CD14-positive monocyte (primary cell): Measurements from ENCODE around the gene CPT1A. TPM values are rescaled to one million over a fixed set of nuclear protein-coding genes. Genes with fewer than 3 reads are reported as not detected.

Source experiments
- DNase-seq, 3 donors: peaks; one replicate each; pipeline ENCODE4 v3.0.0-alpha.2; 2011 to 2022
- H2AFZ ChIP-seq: 2 replicates; pipeline ENCODE4 v1.6.0; 2012; ENCODE audit warnings: mild to moderate bottlenecking, low read depth, low read length, inconsistent platforms; ENCODE audit not compliant: insufficient read depth, poor library complexity, severe bottlenecking
- H3K27ac ChIP-seq, 2 donors: 1 replicate in 1 of 2; 2 replicates in 1 of 2; pipeline ENCODE4 v1.5.1; 2012 to 2013; ENCODE audit warnings: low read length in 2 of 2, control low read depth in 1 of 2, inconsistent platforms in 1 of 2, low read depth in 1 of 2, mild to moderate bottlenecking in 1 of 2
- H3K27me3 ChIP-seq, 2 donors: one replicate each; pipeline versions ENCODE4 v1.6.0 to v1.6.1; 2011 to 2013; ENCODE audit warnings: low read length in 2 of 2; ENCODE audit not compliant: control insufficient read depth in 2 of 2, insufficient read depth in 2 of 2
- H3K36me3 ChIP-seq, 2 donors: replicated peaks in 1 of 2; 1 replicate in 1 of 2; 2 replicates in 1 of 2; pipeline versions ENCODE4 v1.5.1 to v1.6.1; 2012 to 2013; ENCODE audit warnings: low read length in 2 of 2, control low read depth in 1 of 2, inconsistent platforms in 1 of 2, mild to moderate bottlenecking in 1 of 2; ENCODE audit not compliant: insufficient read depth in 2 of 2, control insufficient read depth in 1 of 2
- H3K4me1 ChIP-seq, 2 donors: 1 replicate in 1 of 2; 2 replicates in 1 of 2; pipeline versions ENCODE4 v1.5.1 to v1.6.1; 2012 to 2013; ENCODE audit warnings: low read length in 2 of 2, control low read depth in 1 of 2, inconsistent platforms in 1 of 2, mild to moderate bottlenecking in 1 of 2, moderate library complexity in 1 of 2; ENCODE audit not compliant: insufficient read depth in 2 of 2, control insufficient read depth in 1 of 2
- H3K4me2 ChIP-seq: replicated peaks from 2 replicates; pipeline ENCODE3; 2012; ENCODE audit warnings: low read length, moderate library complexity, mild to moderate bottlenecking; ENCODE audit not compliant: poor library complexity, severe bottlenecking; ENCODE audit errors: extremely low read depth
- H3K4me3 ChIP-seq, 3 experiments: fragments of 200-600 bp in 1 of 3; sonication (generic) in 1 of 3; replicated peaks in 1 of 3; 1 replicate in 2 of 3; 2 replicates in 1 of 3; pipeline ENCODE4 v1.5.1; 2011 to 2013; ENCODE audit warnings: low read length in 3 of 3, mild to moderate bottlenecking in 3 of 3, control low read depth in 2 of 3, low read depth in 2 of 3, inconsistent platforms in 1 of 3, moderate library complexity in 1 of 3
- H3K79me2 ChIP-seq: 2 replicates; pipeline ENCODE4 v1.6.0; 2012; ENCODE audit warnings: mild to moderate bottlenecking, control low read depth, inconsistent platforms, low read length, moderate library complexity; ENCODE audit not compliant: insufficient read depth
- H3K9ac ChIP-seq: 2 replicates; pipeline ENCODE4 v1.6.0; 2017; ENCODE audit warnings: low read length, mild to moderate bottlenecking; ENCODE audit not compliant: insufficient read depth, poor library complexity, severe bottlenecking
- H3K9me3 ChIP-seq, 2 donors: replicated peaks in 1 of 2; 1 replicate in 1 of 2; 2 replicates in 1 of 2; pipeline versions ENCODE4 v1.5.1 to v1.6.1; 2012 to 2013; ENCODE audit warnings: low read length in 2 of 2, control low read depth in 1 of 2; ENCODE audit not compliant: control insufficient read depth in 1 of 2, insufficient read depth in 1 of 2
- H4K20me1 ChIP-seq: 2 replicates; pipeline ENCODE4 v1.6.0; 2012; ENCODE audit warnings: mild to moderate bottlenecking, low read length, control low read depth, moderate library complexity; ENCODE audit not compliant: insufficient read depth
- H3K27ac Mint-ChIP-seq, 7 donors: one replicate each; pipeline ENCODE4 v1.8.0; 2020; ENCODE audit warnings: mild to moderate bottlenecking in 7 of 7, mixed read lengths in 7 of 7, moderate library complexity in 6 of 7, inconsistent platforms in 2 of 7
- H3K27me3 Mint-ChIP-seq, 3 donors: one replicate each; pipeline ENCODE4 v1.8.0; 2021 to 2022; ENCODE audit warnings: low read depth in 3 of 3, mild to moderate bottlenecking in 3 of 3, mixed read lengths in 3 of 3, moderate library complexity in 3 of 3, inconsistent platforms in 1 of 3
- H3K36me3 Mint-ChIP-seq, 2 donors: one replicate each; pipeline ENCODE4 v1.8.0; 2020; ENCODE audit warnings: mixed read lengths in 2 of 2, inconsistent platforms in 1 of 2, mild to moderate bottlenecking in 1 of 2
- H3K4me1 Mint-ChIP-seq: one replicate; pipeline ENCODE4 v1.8.0; 2020; ENCODE audit warnings: mild to moderate bottlenecking, mixed read lengths
- H3K4me3 Mint-ChIP-seq, 2 donors: one replicate each; pipeline ENCODE4 v1.8.0; 2020; ENCODE audit warnings: mild to moderate bottlenecking in 2 of 2, mixed read lengths in 2 of 2, moderate library complexity in 1 of 2
- H3K9me3 Mint-ChIP-seq, 7 donors: one replicate each; pipeline ENCODE4 v1.8.0; 2020 to 2022; ENCODE audit warnings: mixed read lengths in 7 of 7, mild to moderate bottlenecking in 6 of 7, moderate library complexity in 6 of 7, inconsistent platforms in 2 of 7
- CTCF ChIP-seq: fragments of 200-600 bp; IDR thresholded peaks from one replicate; pipeline ENCODE4 v1.8.0; 2022; ENCODE audit warnings: antibody characterized with exemption, mild to moderate bottlenecking
- WGBS: methylation state at CpG from one replicate; pipeline ENCODE4 v1.1.5; 2013; ENCODE audit warnings: missing lambda C conversion rate; ENCODE audit not compliant: insufficient coverage; 5-methylcytosine and 5-hydroxymethylcytosine counted together
- intact Hi-C, 2 donors: fragments of 100-400 bp; cut with micrococcal nuclease; formaldehyde crosslinking; loops; one replicate each; pipeline versions ENCODE4 v1.15.0 to v1.15.1; 2023
- polyA plus RNA-seq, 3 donors: library from polyadenylated mRNA; depleted of rRNA in 1 of 3; unstranded in 2 of 3; stranded (reverse) in 1 of 3; fragments of 300-500 nt in 2 of 3; fragments of >200 nt in 1 of 3; fragmentation: Illumina TruSeq in 2 of 3; gene quantifications; 1 replicate in 2 of 3; 2 replicates in 1 of 3; pipeline ENCODE4 v1.2.3, GENCODE V29; 2012 to 2021

CPT1A gene
- polyA plus RNA-seq, 3 donors, result 5.6 to 42.5 (median 7.0) TPM

- H4K20me1 ChIP-seq, result peaks cover 23% of the 10 kb centered on the region
- H3K27ac ChIP-seq, result peak overlapping the region; percentile 63 to 77
- H3K4me3 ChIP-seq, result peak overlapping the region; percentile 80 to 89 (median 85)
- no peak for TF ChIP-seq CTCF
- H3K4me3 Mint-ChIP-seq, result peak overlapping the region; percentile 95 to 97
- no peaks in the 10 kb centered on the region for H3K9me3 Mint-ChIP-seq
- H3K9ac ChIP-seq, result peak overlapping the region; percentile 60
- peaks cover 4 to 14% (median 6%) of the 10 kb centered on the region in 3 donors for H3K27me3 Mint-ChIP-seq
- peaks cover 44% of the 10 kb centered on the region for H3K4me1 Mint-ChIP-seq
- peak overlapping the region; percentile 45 to 90 (median 85) for H3K27ac Mint-ChIP-seq
- H3K4me1 ChIP-seq, result peaks cover 48 to 63% of the 10 kb centered on the region in 2 donors
- DNase-seq, result no peak
- peaks cover 45% of the 10 kb centered on the region for H3K79me2 ChIP-seq
- no peaks in the 10 kb centered on the region for H3K36me3 Mint-ChIP-seq
- H3K4me2 ChIP-seq, result peak overlapping the region; percentile 98
- H3K9me3 ChIP-seq, result no peaks in the 10 kb centered on the region
- H3K27me3 ChIP-seq, result no peaks in the 10 kb centered on the region
- no peaks in the 10 kb centered on the region for H3K36me3 ChIP-seq
- peak overlapping the region; percentile 88 for H2AFZ ChIP-seq
- WGBS, result 12% methylated on average over 8 of the region's 25 CpGs
- intact Hi-C loops, result loop anchor here (5.0 kb wide), 1 partner anchor 60 kb away; the partner anchor contains the start of genes IGHMBP2 (in 2 of the 2) and MRPL21 (in 2 of the 2)
Observed at GRCh38 chr11:68842427-68843051, 823 bp upstream of the CPT1A start.

- Histone ChIP-seq H3K27me3 (no peaks in the 10 kb centered on the region), H2AFZ (peak overlapping the region; percentile 42), H3K4me3 (peak overlapping the region; percentile 76 to 91 (median 89)), H3K4me2 (peak overlapping the region; percentile 98), H3K36me3 (no peaks in the 10 kb centered on the region), H3K9ac (peak overlapping the region; percentile 86), H3K27ac (peak overlapping the region; percentile 94), H3K4me1 (peaks cover 64 to 79% of the 10 kb centered on the region in 2 donors), H3K9me3 (no peaks in the 10 kb centered on the region), H4K20me1 (peaks cover 36% of the 10 kb centered on the region), H3K79me2 (peaks cover 60% of the 10 kb centered on the region)
- under 1% methylated on average over 84 of the region's 90 CpGs for WGBS
- Mint-ChIP-seq H3K4me1 (peaks cover 59% of the 10 kb centered on the region), H3K4me3 (peak overlapping the region; percentile 81 to 89), H3K27me3 (peaks cover 4 to 9% (median 6%) of the 10 kb centered on the region in 3 donors), H3K9me3 (no peaks in the 10 kb centered on the region), H3K36me3 (peaks cover 2 to 8% of the 10 kb centered on the region in 2 donors), H3K27ac (peak overlapping the region; percentile 83 to 97 (median 93))
- no peak for TF ChIP-seq CTCF
- DNase-seq, result peak; percentile 54 to 69 (median 59)
- intact Hi-C loops, result loop anchor here (5.0 kb wide), 1 partner anchor 61 kb away; the partner anchor contains the start of genes IGHMBP2 (in 2 of the 2) and MRPL21 (in 2 of the 2)
Observed at GRCh38 chr11:68840661-68841653, 759 bp downstream of the CPT1A start.
